HEK293 (cell line): ENCODE data around the gene SMTN.

Source experiments
- CTCF ChIA-PET: fragments of 350-600 bp; formaldehyde crosslinking; extraction: SDS; loops from one replicate; lab custom pipeline; 2021; ENCODE audit warnings: antibody characterized with exemption; lab: Yijun Ruan, JAX
- POLR2A ChIA-PET: fragments of 300-600 bp; formaldehyde crosslinking; extraction: SDS; loops from one replicate; lab custom pipeline; 2020; ENCODE audit warnings: antibody characterized with exemption, inconsistent platforms; lab: Yijun Ruan, JAX
- H3K27ac ChIP-seq: fragments of 200-500 bp; sonication (Bioruptor generic); 2 replicates; pipeline ENCODE4 v1.5.1; 2014; ENCODE audit warnings: low read depth, low read length, control low read depth, inconsistent platforms; ENCODE audit errors: extremely low read depth
- H3K36me3 ChIP-seq, 2 experiments: fragments of 200-500 bp in 1 of 2; sonication (Bioruptor generic) in 1 of 2; 1 replicate in 1 of 2; 2 replicates in 1 of 2; pipeline ENCODE4 v1.5.1; 2014 to 2017; ENCODE audit warnings: inconsistent platforms in 2 of 2, low read length in 2 of 2; ENCODE audit not compliant: control insufficient read depth in 2 of 2, insufficient read depth in 1 of 2
- H3K4me1 ChIP-seq: fragments of 200-500 bp; sonication (Bioruptor generic); 2 replicates; pipeline ENCODE4 v1.5.1; 2014; ENCODE audit warnings: mild to moderate bottlenecking, low read length, inconsistent platforms; ENCODE audit not compliant: control insufficient read depth, insufficient read depth
- H3K4me3 ChIP-seq: 2 replicates; pipeline ENCODE4 v1.5.1; 2011; ENCODE audit warnings: low read depth, mild to moderate bottlenecking, control low read depth, low read length, moderate library complexity
- H3K9me3 ChIP-seq: fragments of 200-500 bp; sonication (Bioruptor generic); 2 replicates; pipeline ENCODE4 v1.5.1; 2014; ENCODE audit warnings: low read depth, low read length, inconsistent platforms; ENCODE audit not compliant: control insufficient read depth, insufficient read depth
- EGR2 ChIP-seq: fragments of 450-650 bp; formaldehyde crosslinking; IDR thresholded peaks from 2 replicates; pipeline ENCODE4 v1.5.1; 2016; ENCODE audit warnings: low read depth, missing biosample characterization, missing genetic modification characterization
- GLIS1 ChIP-seq: fragments of 450-650 bp; formaldehyde crosslinking; IDR thresholded peaks from 2 replicates; pipeline ENCODE4 v1.5.1; 2016; ENCODE audit warnings: missing biosample characterization, missing genetic modification characterization
- GLIS2 ChIP-seq: fragments of 450-650 bp; formaldehyde crosslinking; IDR thresholded peaks from 2 replicates; pipeline ENCODE4 v1.5.1; 2016; ENCODE audit warnings: missing biosample characterization, missing genetic modification characterization
- OSR2 ChIP-seq: fragments of 450-650 bp; formaldehyde crosslinking; IDR thresholded peaks from 2 replicates; pipeline ENCODE4 v1.5.1; 2016; ENCODE audit warnings: missing biosample characterization, missing genetic modification characterization
- PRDM1 ChIP-seq: fragments of 450-650 bp; formaldehyde crosslinking; IDR thresholded peaks from 2 replicates; pipeline ENCODE4; 2016; ENCODE audit warnings: missing biosample characterization, missing genetic modification characterization
- SP2 ChIP-seq: fragments of 450-650 bp; formaldehyde crosslinking; IDR thresholded peaks from 2 replicates; pipeline ENCODE4 v1.5.1; 2016; ENCODE audit warnings: missing biosample characterization, missing genetic modification characterization
- ZFHX2 ChIP-seq: fragments of 450-650 bp; formaldehyde crosslinking; conservative IDR thresholded peaks from 2 replicates; pipeline ENCODE4 v1.5.1; 2016; ENCODE audit warnings: missing biosample characterization, missing genetic modification characterization
- ZNF132 ChIP-seq: fragments of 450-650 bp; formaldehyde crosslinking; IDR thresholded peaks from 2 replicates; pipeline ENCODE4 v1.5.1; 2017; ENCODE audit warnings: missing biosample characterization, missing genetic modification characterization, borderline replicate concordance
- ZNF24 ChIP-seq: fragments of 450-650 bp; formaldehyde crosslinking; IDR thresholded peaks from 2 replicates; pipeline ENCODE4 v1.5.1; 2016; ENCODE audit warnings: missing biosample characterization, missing genetic modification characterization
- ZNF473 ChIP-seq: fragments of 450-650 bp; formaldehyde crosslinking; IDR thresholded peaks from 2 replicates; pipeline ENCODE4 v1.5.1; 2017; ENCODE audit warnings: missing biosample characterization, missing genetic modification characterization
- ZNF76 ChIP-seq: fragments of 450-650 bp; formaldehyde crosslinking; IDR thresholded peaks from 2 replicates; pipeline ENCODE4; 2016; ENCODE audit warnings: low read depth, missing biosample characterization, missing genetic modification characterization, borderline replicate concordance

SMTN gene

DNA sequence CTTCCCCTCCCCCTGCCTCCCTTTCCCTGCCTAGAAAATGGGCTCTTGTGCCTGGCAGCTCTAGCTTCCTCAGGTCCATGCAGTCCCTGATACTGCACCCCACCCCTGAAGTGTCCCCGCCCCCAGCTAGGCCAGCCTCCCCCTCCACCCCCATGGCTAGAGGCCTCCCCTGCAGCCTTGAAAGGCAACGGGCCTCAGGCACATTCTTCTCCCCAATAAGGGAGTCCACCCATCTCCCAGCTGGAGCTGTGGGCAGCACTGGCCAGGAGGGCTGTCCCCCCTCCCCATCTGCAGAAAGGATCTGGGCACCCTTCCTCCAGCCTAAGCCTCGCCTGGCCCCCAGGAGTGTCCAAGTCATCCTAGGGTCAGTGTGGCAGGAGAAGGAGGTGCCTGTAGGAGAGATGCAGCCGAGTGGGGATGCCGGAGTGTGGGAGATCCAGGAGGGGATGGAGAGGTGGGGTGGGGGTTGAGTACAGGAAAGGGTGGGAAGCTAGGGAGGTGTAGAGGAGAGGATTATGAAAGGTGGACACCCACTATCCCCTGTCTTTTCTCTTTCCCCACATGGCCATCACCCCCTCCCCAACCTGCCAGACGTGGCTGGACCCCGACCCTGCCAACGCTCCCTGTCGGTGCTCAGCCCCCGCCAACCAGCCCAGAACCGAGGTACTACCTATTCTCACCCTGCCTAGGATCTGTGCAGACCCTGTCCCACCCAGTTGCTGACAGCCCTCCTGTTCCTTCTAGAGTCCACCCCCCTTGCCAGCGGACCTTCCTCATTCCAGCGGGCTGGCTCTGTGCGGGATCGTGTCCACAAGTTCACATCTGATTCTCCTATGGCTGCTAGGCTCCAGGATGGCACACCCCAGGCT is 9.3 kb downstream of the SMTN start:
- H3K4me3 ChIP-seq: no peak overlapping the region
- peaks cover 0 to 63% of the 10 kb centered on the region in 2 experiments; a peak in 1 of 3 replicates for H3K36me3 ChIP-seq
- no peak overlapping the region for H3K27ac ChIP-seq
- no peaks in the 10 kb centered on the region for H3K4me1 ChIP-seq
- H3K9me3 ChIP-seq: no peaks in the 10 kb centered on the region
- POLR2A ChIA-PET: no interaction called here
- CTCF ChIA-PET: interaction anchor here (0.6 to 1.7 kb wide), 8 partner anchors 9 to 223 kb away, joined by 3 to 5 read pairs (median 3); partner anchors contain the start of gene SMTN
- peak; percentile 26; the same call in 1 of the 2 replicates for TF ChIP-seq EGR2 (tag by site-specific recombination)
- TF ChIP-seq ZFHX2 (tag by site-specific recombination): peak; percentile 38
- no peak for TF ChIP-seq ZNF76 (tag by site-specific recombination)
- 0 out of 2 replicates have a peak, but pooled peaks have one; percentile 24 for TF ChIP-seq GLIS1 (tag by site-specific recombination)
- TF ChIP-seq, all 188 proteins: peak for 3

DNA sequence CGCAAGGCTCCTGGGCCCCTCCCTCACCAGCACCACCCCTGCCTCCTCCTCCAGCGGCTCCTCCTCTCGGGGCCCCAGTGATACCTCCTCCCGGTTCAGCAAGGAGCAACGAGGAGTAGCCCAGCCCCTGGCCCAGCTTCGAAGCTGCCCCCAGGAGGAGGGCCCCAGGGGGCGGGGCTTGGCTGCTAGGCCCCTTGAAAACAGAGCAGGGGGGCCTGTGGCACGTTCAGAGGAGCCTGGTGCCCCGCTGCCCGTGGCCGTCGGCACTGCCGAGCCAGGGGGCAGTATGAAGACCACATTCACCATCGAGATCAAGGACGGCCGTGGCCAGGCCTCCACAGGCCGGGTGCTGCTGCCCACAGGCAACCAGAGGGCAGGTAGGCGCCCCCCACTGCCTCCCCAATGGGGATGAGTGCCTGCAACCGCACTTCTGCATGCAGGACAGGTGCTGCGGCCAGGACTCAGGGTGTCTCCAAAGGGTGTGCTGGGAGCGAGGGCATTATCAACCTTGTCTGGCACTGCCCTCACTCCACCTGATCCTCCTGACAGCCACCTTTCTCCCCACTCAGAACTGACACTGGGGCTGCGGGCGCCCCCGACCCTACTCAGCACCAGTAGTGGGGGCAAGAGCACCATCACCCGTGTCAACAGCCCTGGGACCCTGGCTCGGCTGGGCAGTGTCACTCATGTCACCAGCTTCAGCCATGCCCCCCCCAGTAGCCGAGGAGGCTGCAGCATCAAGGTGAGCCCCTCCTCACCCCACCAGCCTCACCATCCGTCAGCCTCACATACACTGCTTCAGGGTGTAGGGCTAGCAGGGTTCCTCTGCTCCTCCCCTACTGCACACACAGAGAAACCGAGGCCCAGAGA is 10.2 kb downstream of the SMTN start:
- Histone ChIP-seq H3K9me3 (no peaks in the 10 kb centered on the region), H3K4me3 (no peak overlapping the region), H3K36me3 (peaks cover 0 to 72% of the 10 kb centered on the region in 2 experiments; a peak in 1 of 3 replicates), H3K27ac (no peak overlapping the region), H3K4me1 (no peaks in the 10 kb centered on the region)
- TF ChIP-seq SP2 (tag by site-specific recombination): peak; percentile 35; the same call in 1 of the 2 replicates
- TF ChIP-seq ZNF24 (tag by site-specific recombination): no peak
- ChIA-PET CTCF (interaction anchor here (0.6 to 1.7 kb wide), 7 partner anchors 17 to 255 kb away, joined by 3 to 6 read pairs (median 4); partner anchors contain the start of gene PATZ1), POLR2A (interaction anchor here (1.4 to 2.0 kb wide), 2 partner anchors 9 to 10 kb away, joined by 4 to 5 read pairs; partner anchors contain the start of gene SMTN)

DNA sequence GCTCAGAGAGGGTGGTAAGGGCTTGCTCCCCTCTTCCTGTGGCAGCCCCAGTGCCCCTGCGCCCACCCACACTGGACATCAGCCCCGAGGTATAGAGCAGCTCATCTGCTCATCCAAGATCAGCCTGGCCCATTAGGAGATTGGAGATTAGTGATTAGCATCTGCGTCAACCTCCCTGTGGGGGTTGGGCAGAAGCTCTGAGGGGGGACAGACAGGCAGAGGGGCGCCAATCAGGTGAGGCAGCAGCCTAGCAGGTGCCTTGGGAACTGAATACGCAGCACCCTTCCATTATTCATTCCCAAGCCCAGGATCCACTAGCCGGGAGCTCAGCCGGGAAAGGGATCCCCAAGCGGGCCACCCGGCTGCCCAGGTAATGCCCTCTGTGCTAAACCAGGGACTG is 11.0 kb downstream of the SMTN start:
- ChIA-PET POLR2A (interaction anchor here (1.4 to 2.0 kb wide), 2 partner anchors 10 to 11 kb away, joined by 4 to 5 read pairs; partner anchors contain the start of gene SMTN), CTCF (interaction anchor here (0.6 to 1.1 kb wide), 5 partner anchors 18 to 984 kb away, joined by 3 to 6 read pairs (median 3); partner anchors contain the start of gene PATZ1)
- Histone ChIP-seq H3K4me1 (no peaks in the 10 kb centered on the region), H3K9me3 (no peaks in the 10 kb centered on the region), H3K4me3 (no peak overlapping the region), H3K36me3 (peaks cover 0 to 80% of the 10 kb centered on the region in 2 experiments; a peak in 2 of 3 replicates), H3K27ac (no peak overlapping the region)
- no peak for TF ChIP-seq OSR2 (tag by site-specific recombination)
- TF ChIP-seq PRDM1 (tag by site-specific recombination): no peak
- no peak for TF ChIP-seq ZNF132 (tag by site-specific recombination)

DNA sequence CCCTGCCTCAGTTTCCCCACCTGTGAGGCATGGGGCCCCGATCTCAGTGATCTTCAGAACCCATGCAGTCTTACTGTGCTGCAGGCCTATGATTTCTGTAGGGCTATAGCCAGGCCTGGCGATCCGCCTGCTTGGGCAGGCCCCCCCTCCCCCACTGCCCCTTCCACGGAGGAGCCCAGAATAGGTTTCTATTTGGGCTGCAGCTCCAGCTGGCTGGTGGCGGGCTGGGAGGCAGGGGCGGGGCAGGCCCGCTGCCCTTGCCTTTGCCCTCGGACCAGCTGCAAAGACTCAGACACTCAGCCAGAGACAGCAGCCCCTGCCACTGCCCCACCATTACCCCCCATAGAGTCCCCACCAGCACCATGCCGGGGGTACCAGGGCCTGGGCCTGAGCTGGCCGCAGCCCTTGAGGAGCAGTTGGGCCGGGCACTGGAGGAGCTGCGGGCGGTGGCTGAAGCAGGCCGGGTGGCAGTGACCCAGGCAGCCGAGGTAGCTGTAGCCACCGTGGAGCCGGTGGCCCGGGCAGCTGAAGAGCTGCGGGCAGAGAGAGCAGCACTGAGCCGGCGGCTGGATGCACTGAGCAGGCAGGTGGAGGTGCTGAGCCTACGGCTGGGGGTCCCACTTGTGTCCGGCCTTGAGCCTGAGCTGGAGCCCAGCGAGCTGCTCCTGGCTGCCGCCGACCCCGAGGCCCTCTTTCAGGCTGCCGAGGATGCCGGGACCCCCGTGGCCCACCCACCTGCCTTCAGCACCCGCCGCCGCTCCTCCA is 12.2 kb downstream of the SMTN start:
- Histone ChIP-seq H3K4me1 (no peaks in the 10 kb centered on the region), H3K9me3 (no peaks in the 10 kb centered on the region), H3K4me3 (no peak overlapping the region), H3K27ac (no peak overlapping the region), H3K36me3 (peaks cover 0 to 77% of the 10 kb centered on the region in 2 experiments; a peak in 2 of 3 replicates)
- CTCF ChIA-PET: interaction anchor here (0.6 to 1.2 kb wide), 3 partner anchors 50 to 179 kb away, joined by 3 read pairs; no protein-coding TSS in a partner anchor
- peak; percentile 33; the same call in 1 of the 2 replicates for TF ChIP-seq GLIS2
- no peak for TF ChIP-seq ZNF473 (tag by site-specific recombination)
- POLR2A ChIA-PET: interaction anchor here (0.8 to 2.0 kb wide), 5 partner anchors 11 to 125 kb away, joined by 3 to 5 read pairs (median 3); partner anchors contain the start of genes MORC2, RNF185, SELENOM and SMTN
